ENCODE measurements around the gene PPP2R3B. TPM values are rescaled to one million over a fixed set of nuclear protein-coding genes. Genes with fewer than 3 reads are reported as not detected.

The PPP2R3B gene
- total and polyA plus RNA-seq, 2 of the 13 experiments (the other 11 are each of a cell fraction or from before 2014, with no cell fraction given) = 17.0 to 21.4 TPM

DNA sequence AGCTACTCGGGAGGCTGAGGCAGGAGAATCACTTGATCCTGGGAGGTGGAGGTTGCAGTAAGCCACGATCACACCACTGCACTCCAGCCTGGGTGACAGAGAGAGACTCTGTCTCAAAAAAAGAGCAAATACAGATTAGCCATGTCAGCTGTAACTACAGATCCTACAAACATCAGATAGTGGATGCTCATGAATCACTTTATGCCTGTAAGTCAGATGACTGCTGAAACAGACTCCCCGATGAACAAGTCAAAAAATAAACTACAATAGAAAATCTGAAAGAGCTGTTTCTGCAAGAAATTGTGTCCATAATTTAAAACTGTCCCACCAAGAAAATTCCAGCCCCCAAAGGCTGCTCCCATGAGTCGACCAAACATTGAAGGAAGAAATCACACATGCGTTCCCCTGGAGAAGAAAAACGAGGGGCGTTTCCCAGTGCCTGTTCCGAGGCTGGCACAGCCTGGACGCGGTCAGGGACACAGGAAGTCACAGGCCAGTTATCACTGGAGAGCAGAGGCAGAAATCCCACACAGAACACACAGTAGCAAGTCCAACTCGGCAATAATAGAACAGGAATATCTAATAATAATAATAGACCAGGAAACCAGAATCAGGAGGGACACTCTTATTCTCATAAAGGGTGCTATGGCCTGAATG lies 38.1 kb downstream of the PPP2R3B start:
- H3K79me2 ChIP-seq (ENCODE audit: insufficient read depth, low read length) = no peaks in the 10 kb centered on the region
- no peak overlapping the region for H3K4me2 ChIP-seq (ENCODE audit: low read depth, low read length)
- no peak for ATAC-seq
- WGBS (ENCODE audit: low lambda C conversion rate) = 83% methylated on average over 11 of the region's 11 CpGs
- no peak overlapping the region for H3K4me3 ChIP-seq (replicated peaks in 1 of 3; ENCODE audit: insufficient read depth in 1 of 3, low read depth in 2 of 3, low read length in 3 of 3)
- H3K27ac ChIP-seq (ENCODE audit: extremely low read length, insufficient read depth, low read length) = no peak overlapping the region
- peaks cover 3 to 7% of the 10 kb centered on the region in 2 experiments; a peak in 2 of 5 replicates for H3K36me3 ChIP-seq (replicated peaks in 1 of 2; ENCODE audit: control insufficient read depth in 1 of 2, insufficient read depth in 2 of 2, low read length in 2 of 2)
- POLR2A ChIA-PET = no interaction called here
- H3K4me1 ChIP-seq (ENCODE audit: insufficient read depth, low read length) = 0 out of 2 replicates have a peak, but pooled peaks cover 5% of the 10 kb centered on the region
- in situ Hi-C loops (cut with HindIII; ENCODE audit: extremely low pct_ligation_motif_present, low pct_unique_long_range_greater_than_20kb) = no loop called here
- FAIRE-seq = no peak
- intact Hi-C loops (cut with micrococcal nuclease; ENCODE audit: unreplicated experiment) = no loop called here
- no peak overlapping the region for H2AFZ ChIP-seq (ENCODE audit: low read length)
- no peaks in the 10 kb centered on the region for H3K9me3 ChIP-seq (ENCODE audit: low read length)
- no peaks in the 10 kb centered on the region for H3K27me3 ChIP-seq (ENCODE audit: control insufficient read depth in 1 of 2, insufficient read depth in 2 of 2, low read length in 2 of 2)
- BruUV-seq (replicated peaks) = no TSS peak
- no peak overlapping the region for H3K9ac ChIP-seq (ENCODE audit: insufficient read depth, low read depth, low read length)
- DNase-seq (ENCODE audit: low spot score) = no peak
- TF ChIP-seq HCFC1 (IDR thresholded peaks at IDR 0.05; ENCODE audit: low read depth, low read length) (no peak), RFX1 (IDR thresholded peaks at IDR 0.05) (no peak)
- no peaks in the 10 kb centered on the region for H4K20me1 ChIP-seq (ENCODE audit: insufficient read depth, low read length)
- CTCF ChIA-PET (ENCODE audit: low intra/inter-chr PET ratio, low total read pairs) = no interaction called here

- ChIA-PET POLR2A (no interaction called here), CTCF (ENCODE audit: low intra/inter-chr PET ratio, low total read pairs) (no interaction called here)
- Histone ChIP-seq H2AFZ (ENCODE audit: low read length) (no peak overlapping the region), H4K20me1 (ENCODE audit: insufficient read depth, low read length) (no peaks in the 10 kb centered on the region), H3K79me2 (ENCODE audit: insufficient read depth, low read length) (no peaks in the 10 kb centered on the region), H3K9me3 (ENCODE audit: low read length) (no peaks in the 10 kb centered on the region), H3K4me3 (replicated peaks in 1 of 3; ENCODE audit: insufficient read depth in 1 of 3, low read depth in 2 of 3, low read length in 3 of 3) (no peak overlapping the region), H3K9ac (ENCODE audit: insufficient read depth, low read depth, low read length) (no peak overlapping the region), H3K36me3 (replicated peaks in 1 of 2; ENCODE audit: control insufficient read depth in 1 of 2, insufficient read depth in 2 of 2, low read length in 2 of 2) (peaks cover 1 to 7% of the 10 kb centered on the region in 2 experiments; a peak in 2 of 5 replicates), H3K4me2 (ENCODE audit: low read depth, low read length) (no peak overlapping the region), H3K27me3 (ENCODE audit: control insufficient read depth in 1 of 2, insufficient read depth in 2 of 2, low read length in 2 of 2) (no peaks in the 10 kb centered on the region), H3K27ac (ENCODE audit: extremely low read length, insufficient read depth, low read length) (no peak overlapping the region), H3K4me1 (ENCODE audit: insufficient read depth, low read length) (0 out of 2 replicates have a peak, but pooled peaks cover 5% of the 10 kb centered on the region)
- ATAC-seq = no peak
- DNase-seq (ENCODE audit: low spot score) = no peak
- 98% methylated on average over 35 of the region's 59 CpGs for WGBS (ENCODE audit: low lambda C conversion rate)
- BruUV-seq (replicated peaks) = no TSS peak
- no peak for FAIRE-seq
- intact Hi-C loops (cut with micrococcal nuclease; ENCODE audit: unreplicated experiment) (no loop called here), in situ Hi-C loops (cut with HindIII; ENCODE audit: extremely low pct_ligation_motif_present, low pct_unique_long_range_greater_than_20kb) (no loop called here)
- TF ChIP-seq ZNF558 (CRISPR knock-in tag; IDR thresholded peaks at IDR 0.05; ENCODE audit: borderline replicate concordance) = no peak
- no peak for TF ChIP-seq FOXC1 (CRISPR knock-in tag; IDR thresholded peaks at IDR 0.05; ENCODE audit: borderline replicate concordance)
- TF ChIP-seq, protein P1, sequence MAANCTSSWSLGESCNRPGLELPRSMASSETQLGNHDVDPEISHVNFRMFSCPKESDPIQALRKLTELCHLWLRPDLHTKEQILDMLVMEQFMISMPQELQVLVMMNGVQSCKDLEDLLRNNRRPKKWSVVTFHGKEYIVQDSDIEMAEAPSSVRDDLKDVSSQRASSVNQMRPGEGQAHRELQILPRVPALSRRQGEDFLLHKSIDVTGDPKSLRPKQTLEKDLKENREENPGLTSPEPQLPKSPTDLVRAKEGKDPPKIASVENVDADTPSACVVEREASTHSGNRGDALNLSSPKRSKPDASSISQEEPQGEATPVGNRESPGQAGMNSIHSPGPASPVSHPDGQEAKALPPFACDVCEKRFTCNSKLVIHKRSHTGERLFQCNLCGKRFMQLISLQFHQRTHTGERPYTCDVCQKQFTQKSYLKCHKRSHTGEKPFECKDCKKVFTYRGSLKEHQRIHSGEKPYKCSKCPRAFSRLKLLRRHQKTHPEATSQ (CRISPR knock-in tag; IDR thresholded peaks at IDR 0.05; ENCODE audit: borderline replicate concordance) = no peak
- no peak for TF ChIP-seq GPBP1L1 (CRISPR knock-in tag; IDR thresholded peaks at IDR 0.05)
- TF ChIP-seq, protein P2, sequence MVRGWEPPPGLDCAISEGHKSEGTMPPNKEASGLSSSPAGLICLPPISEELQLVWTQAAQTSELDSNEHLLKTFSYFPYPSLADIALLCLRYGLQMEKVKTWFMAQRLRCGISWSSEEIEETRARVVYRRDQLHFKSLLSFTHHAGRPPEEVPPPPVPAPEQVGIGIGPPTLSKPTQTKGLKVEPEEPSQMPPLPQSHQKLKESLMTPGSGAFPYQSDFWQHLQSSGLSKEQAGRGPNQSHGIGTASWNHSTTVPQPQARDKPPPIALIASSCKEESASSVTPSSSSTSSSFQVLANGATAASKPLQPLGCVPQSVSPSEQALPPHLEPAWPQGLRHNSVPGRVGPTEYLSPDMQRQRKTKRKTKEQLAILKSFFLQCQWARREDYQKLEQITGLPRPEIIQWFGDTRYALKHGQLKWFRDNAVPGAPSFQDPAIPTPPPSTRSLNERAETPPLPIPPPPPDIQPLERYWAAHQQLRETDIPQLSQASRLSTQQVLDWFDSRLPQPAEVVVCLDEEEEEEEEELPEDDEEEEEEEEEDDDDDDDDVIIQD (CRISPR knock-in tag; IDR thresholded peaks at IDR 0.05; ENCODE audit: low read depth) = no peak
- TF ChIP-seq, protein P3, sequence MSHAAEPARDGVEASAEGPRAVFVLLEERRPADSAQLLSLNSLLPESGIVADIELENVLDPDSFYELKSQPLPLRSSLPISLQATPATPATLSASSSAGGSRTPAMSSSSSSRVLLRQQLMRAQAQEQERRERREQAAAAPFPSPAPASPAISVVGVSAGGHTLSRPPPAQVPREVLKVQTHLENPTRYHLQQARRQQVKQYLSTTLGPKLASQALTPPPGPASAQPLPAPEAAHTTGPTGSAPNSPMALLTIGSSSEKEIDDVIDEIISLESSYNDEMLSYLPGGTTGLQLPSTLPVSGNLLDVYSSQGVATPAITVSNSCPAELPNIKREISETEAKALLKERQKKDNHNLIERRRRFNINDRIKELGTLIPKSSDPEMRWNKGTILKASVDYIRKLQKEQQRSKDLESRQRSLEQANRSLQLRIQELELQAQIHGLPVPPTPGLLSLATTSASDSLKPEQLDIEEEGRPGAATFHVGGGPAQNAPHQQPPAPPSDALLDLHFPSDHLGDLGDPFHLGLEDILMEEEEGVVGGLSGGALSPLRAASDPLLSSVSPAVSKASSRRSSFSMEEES (CRISPR knock-in tag; IDR thresholded peaks at IDR 0.05) = no peak
- no peak for TF ChIP-seq CENPX (CRISPR knock-in tag; IDR thresholded peaks at IDR 0.05)
These were observed 39.2 kb downstream of the PPP2R3B start for GRCh38 chrX:347351-348117.

Measured in HepG2 (cell line).